GM19395 (cell line): Measurements from ENCODE around the gene RPAIN.

Experiments
- ATAC-seq: cut with Tn5 transposase; IDR thresholded peaks from one replicate; pipeline ENCODE4 v1.9.1; 2021; ENCODE audit warnings: mild to moderate bottlenecking, moderate library complexity; ENCODE audit not compliant: unreplicated experiment

RPAIN gene

DNA sequence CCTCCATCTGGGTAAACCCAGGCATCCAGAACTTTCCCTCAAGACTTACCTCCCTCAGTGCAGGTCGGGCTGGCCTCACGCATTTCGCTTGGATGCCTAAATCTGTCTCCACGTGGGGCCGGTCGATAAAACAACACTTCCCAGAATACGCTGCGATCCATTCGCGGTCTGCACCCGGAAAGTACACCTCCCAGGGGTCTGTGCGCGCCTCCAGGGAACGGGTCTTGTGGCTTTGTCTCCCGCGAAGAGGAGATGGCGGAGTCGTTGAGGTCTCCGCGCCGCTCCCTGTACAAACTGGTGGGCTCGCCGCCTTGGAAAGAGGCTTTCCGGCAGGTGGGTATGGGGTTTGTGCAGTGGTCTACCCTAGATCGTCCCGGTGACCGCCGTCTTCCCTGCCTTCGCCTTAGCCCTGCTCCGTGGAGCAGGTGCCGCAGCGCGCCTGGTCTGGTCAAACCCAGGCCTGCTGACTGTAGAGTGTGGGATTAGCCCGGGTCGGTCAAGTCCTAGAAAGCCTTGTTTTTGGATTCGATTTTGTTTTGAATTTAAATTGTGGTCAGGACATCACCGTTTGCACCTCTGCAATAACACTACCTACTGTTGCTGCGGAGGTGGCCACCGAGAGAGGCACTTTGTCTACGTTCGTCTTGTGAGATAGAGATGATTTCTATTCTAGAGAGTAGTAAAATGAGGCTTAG is at the start of gene RPAIN:
Gene RPAIN (plus strand): TSS at position 224 of the 695 bp plus-strand sequence. CDS start 29 bp downstream, at position 253.
- ATAC-seq = peak; percentile 65

GRCh38 chr17:5370411-5370810 is 49.6 kb upstream of the RPAIN start:
- no peak for ATAC-seq

DNA sequence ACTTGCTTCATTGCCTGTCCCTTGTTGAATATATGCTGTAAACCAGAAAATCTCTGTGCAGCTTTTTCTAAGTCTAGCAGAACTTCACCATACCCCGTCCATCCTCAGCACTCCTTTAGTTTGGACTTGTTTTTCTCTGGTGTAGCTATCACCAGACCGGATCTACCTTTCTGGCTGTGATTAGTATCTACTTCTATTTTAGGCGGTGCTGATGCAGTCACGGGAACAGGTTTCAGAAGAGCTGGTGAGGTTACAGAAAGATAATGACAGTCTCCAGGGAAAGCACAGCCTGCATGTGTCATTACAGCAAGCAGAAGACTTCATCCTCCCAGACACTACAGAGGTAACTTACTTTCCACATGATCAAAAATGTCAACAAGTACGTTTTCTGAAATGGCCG is 46.9 kb upstream of the RPAIN start:
- no peak for ATAC-seq

GRCh38 chr17:5378566-5379207 is 41.3 kb upstream of the RPAIN start:
- ATAC-seq = no peak

GRCh38 chr17:5379351-5380107 is 40.5 kb upstream of the RPAIN start:
- no peak for ATAC-seq

- no peak for ATAC-seq
Measured at GRCh38 chr17:5380491-5381135, 39.4 kb upstream of the RPAIN start.

DNA sequence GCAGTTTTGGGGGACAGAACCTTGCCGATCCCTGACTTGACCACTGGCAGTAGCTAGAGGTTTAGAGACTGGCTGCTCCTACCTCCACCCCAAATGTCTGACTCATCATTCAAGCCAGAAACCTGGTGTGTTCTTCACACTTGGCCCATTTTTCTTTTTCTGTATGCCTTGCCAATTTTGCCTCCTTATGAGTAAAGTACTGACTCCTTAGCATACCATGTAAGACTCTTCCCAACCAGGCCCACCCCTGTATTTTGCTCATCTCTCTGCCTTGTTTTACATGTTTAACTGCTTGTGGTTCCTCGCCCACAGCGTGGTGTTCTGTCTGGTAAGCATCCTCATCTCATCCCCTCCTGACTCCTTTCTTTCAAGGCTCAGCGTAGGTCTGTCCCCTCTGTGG is 38.4 kb upstream of the RPAIN start:
- no peak for ATAC-seq

- no peak for ATAC-seq
Measured at GRCh38 chr17:5391678-5392077, 28.3 kb upstream of the RPAIN start.

DNA sequence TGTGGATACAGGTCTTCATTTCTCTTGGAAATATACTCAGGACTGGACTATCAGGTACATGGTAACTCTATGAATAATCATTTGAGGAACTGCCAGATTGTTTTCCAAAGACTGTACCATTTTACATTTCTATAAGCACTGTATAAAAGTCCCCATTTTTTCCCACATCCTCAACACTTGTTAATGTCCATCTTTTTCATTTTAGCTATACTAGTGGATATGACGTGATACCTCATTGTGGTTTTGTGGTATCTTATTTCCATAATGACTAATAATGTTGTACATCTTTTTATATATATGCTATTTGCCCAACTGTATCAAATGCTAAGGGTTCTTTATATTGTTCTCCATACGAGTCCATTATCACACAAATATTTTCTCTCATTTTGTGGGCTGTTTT is 23.4 kb upstream of the RPAIN start:
- ATAC-seq = no peak

GRCh38 chr17:5399767-5400166 is 20.2 kb upstream of the RPAIN start:
- ATAC-seq = no peak

GRCh38 chr17:5405400-5405799 is 14.6 kb upstream of the RPAIN start:
- ATAC-seq = no peak

GRCh38 chr17:5408186-5408585 is 11.8 kb upstream of the RPAIN start:
- ATAC-seq = no peak

GRCh38 chr17:5410594-5411272 is 9.2 kb upstream of the RPAIN start:
- ATAC-seq = no peak

DNA sequence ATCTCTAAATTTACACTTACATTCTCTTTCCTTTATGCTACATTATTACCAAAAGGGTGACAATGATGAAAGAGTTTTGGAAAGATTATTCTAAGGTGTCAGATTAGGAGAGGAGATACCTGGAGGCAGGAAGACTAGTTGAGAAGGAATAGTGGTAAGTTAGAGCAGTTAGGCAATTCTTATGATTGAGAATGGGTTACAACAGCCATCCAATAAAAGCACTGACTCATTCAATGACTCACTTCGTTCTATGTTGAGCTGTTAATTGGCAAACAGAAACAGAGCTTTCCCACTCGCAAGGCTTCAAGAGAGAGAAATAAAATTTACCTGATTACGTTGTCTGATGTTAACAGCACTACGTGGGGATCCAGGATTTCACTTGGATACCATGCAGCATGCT is 6.3 kb upstream of the RPAIN start:
- no peak for ATAC-seq

DNA sequence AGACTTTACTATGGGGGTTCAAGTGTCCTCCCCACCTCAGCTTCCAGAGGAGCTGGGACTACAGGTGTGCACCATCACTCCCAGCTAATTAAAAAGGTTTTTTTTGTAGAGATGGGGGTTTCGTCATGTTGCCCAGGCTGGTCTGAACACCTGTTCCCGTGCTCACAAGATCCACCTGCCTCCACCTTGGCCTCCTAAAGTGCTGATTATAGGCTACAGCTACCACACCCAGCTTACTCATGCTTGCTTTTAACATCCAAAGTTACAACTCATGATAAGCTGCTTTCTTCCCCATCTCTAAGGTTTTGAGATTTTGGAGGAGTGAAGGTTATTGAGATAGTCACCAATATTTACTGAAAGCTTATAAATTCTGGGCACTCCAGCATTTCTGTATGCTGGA is 3.1 kb upstream of the RPAIN start:
- no peak for ATAC-seq

DNA sequence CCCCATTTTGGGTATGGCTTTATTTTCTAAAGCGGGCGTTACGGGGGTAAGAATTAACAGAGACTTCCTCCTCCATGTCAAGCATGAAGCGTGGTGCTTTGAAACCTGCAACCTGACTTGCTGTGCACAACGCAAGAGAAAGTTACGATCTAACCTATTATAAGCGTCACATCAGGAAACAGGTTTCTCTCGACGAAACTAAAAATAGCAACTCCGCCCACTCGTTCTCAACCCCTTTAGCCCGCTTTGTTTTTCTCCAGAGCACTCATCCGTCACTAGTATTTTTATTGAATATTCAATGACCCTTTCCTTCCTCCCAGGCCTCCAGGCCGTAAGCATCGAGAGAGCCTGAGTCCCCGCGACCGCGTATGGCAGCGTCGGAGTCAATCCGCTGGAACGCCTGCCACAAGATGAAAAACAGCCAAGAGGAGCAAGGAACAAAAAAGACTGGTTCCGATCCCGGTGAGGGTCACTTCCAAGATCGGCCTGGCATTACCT is 1.1 kb upstream of the RPAIN start:
- peak; percentile 46 for ATAC-seq

- peak; percentile 81 for ATAC-seq
Measured at GRCh38 chr17:5419356-5419958, 525 bp upstream of the RPAIN start, which contains the start of gene NUP88. Gene NUP88, minus strand, starts transcription at chr17:5419662. Its CDS starts 12 bp downstream, at chr17:5419650.

DNA sequence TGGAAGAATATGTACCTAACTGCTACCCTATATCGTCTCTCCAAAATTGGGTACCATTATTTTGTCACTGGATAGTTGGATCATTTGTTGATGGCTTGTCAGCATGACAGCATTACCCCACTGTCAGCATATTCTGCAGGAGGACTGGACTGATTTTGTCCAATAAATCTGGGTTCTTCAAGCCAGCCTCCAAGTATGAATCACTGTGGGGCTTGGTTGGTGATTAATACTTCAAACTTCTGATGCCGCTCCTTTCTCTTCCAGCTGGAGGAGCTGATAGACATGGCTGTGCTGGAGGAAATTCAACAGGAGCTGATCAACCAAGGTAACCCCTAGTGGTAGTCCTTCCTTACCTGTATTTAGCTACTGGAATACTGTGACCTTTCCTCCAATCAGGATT is 2.5 kb downstream of the RPAIN start:
- no peak for ATAC-seq

DNA sequence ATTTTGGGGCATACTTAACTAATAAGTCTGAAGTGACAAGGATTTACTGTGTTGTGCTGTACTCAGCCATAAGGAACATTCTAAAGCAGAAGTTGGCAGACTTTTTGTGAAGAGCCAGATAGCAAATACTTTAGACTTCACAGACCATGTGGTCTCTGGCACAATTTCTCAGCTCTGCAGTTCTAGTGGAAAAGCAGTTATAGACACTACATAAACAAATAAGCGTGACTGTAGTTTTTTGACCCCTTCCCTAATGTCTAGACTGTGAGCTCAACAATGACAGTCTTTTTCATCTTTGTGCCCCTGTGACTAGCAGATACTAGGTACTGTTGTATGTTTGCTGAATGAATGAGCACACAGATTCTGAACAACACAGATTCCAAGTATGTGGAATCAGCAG is 4.9 kb downstream of the RPAIN start:
- no peak for ATAC-seq

DNA sequence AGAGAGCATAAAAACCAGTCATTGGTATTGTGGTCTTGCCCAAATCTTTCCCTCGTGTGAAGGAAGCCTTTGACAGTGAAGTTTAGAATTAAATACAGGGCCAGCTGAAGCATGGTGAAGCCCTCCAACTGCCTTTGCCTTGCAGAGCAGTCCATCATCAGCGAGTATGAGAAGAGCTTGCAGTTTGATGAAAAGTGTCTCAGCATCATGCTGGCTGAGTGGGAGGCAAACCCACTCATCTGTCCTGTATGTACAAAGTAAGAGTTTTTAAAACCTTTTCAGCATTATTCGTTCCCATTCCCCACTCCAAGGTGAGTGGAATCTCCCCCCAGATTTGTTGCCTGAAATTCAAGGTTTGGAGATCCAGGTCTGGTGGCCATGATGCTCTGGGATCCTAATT is 5.8 kb downstream of the RPAIN start:
- no peak for ATAC-seq
